GM12873 (cell line): ENCODE data around the gene SMPDL3A.

ENCODE experiments used
- TF ChIP-seq, protein P1 (sequence below): IDR thresholded peaks from 2 replicates; pipeline ENCODE4 v1.5.1; 2012; ENCODE audit warnings: low read depth, mild to moderate bottlenecking, moderate library complexity, low read length, control low read depth; ENCODE audit not compliant: insufficient read depth; ENCODE audit errors: missing control alignments

The SMPDL3A gene

DNA sequence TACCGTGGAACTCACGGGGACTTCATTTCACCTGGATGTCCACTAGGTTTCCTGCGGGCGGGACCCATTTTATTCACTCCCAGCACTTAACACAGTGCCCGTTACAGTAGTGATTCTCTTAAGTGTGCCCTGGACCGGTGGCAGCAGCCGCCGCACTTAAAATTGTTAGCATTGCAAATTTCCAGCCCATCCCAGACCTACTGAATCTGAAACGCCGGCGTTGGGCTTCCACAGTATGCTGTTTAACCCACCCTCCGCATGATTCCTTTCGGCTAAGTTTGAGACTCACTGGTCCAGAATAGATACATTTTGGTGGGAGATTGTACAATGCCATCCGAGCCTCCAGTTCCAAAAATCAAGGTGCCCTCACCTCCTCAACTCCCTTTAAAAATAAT is 967 bp downstream of the SMPDL3A start:
- TF ChIP-seq, protein P1, sequence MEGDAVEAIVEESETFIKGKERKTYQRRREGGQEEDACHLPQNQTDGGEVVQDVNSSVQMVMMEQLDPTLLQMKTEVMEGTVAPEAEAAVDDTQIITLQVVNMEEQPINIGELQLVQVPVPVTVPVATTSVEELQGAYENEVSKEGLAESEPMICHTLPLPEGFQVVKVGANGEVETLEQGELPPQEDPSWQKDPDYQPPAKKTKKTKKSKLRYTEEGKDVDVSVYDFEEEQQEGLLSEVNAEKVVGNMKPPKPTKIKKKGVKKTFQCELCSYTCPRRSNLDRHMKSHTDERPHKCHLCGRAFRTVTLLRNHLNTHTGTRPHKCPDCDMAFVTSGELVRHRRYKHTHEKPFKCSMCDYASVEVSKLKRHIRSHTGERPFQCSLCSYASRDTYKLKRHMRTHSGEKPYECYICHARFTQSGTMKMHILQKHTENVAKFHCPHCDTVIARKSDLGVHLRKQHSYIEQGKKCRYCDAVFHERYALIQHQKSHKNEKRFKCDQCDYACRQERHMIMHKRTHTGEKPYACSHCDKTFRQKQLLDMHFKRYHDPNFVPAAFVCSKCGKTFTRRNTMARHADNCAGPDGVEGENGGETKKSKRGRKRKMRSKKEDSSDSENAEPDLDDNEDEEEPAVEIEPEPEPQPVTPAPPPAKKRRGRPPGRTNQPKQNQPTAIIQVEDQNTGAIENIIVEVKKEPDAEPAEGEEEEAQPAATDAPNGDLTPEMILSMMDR = no peak

DNA sequence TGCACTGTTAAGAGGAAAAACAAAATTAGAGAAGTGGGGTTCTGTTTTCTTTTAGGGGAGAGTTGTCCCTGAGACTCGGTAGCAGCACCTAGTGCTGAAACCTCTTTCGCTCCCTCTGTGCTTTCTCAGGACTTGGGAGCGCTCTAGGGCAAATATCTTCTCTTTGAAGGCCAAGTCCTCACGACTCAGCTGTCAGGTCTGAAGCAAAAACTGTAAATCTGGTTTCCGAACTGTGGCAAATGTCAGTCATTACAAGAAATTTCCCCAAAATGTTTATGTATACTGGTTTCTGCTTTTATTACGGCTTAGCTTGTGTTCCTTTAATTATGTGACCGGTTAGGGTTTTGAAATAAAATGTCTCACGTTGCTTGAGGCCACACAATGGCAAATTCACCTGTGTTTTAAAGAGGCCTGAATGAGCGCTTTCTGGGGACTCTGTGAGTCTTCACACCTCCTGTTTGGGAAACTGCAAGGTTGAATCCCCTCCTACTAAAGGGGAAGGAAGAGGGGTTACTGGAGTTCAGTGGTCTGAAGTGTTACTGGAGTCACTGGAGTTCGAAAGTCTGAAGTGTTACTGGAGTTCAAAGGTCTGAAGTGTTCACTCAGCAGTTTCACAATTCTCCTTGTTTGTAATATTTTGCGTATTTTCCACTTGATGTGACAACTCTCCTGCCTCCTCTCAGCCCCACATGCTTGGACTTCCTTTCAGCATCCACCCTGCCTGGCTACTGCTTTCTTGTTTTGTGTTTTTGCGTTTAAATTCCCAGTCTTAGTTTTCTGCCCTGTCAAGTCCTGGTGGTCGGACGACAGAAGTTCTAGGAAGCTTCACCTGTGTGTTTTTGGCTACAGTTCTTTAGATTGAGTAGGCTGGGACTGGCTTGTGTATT is 1.6 kb downstream of the SMPDL3A start:
- TF ChIP-seq, protein P1 = no peak

DNA sequence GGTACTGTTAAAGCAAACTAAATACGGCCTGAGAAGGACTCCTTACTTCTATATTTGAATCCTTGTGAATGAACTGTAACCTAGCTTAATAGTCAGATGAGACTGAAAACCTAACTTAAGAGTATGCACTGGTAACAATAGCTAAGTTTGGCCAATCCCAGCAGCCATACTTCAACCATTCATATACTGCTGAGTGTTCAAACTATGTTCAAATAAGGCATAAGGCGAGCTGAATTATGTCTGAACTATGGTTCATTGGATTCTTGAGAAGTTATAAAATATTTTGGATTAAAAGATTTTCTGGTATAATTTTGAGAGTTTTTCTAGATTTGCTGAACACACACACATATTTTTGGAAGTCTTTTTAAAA is 2.2 kb downstream of the SMPDL3A start:
- TF ChIP-seq, protein P1 = no peak

DNA sequence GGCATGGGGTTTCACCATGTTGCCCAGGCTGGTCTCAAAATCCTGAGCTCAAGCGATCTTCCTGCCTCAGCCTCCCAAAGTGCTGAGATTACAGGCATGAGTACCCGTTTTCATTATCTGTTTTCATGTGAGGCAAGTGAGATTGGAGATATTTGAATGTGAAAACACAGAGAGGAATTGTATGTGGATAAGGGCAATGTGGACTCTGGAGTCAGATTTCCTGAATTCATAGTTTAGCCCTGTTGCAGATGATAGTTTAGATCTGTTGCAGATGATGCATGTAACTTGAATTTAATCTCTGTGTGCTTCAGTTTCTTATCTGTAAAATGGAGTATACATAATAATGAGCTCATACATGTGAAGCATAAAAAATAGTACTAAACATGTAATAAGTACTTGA is 3.7 kb downstream of the SMPDL3A start:
- TF ChIP-seq, protein P1 = no peak

DNA sequence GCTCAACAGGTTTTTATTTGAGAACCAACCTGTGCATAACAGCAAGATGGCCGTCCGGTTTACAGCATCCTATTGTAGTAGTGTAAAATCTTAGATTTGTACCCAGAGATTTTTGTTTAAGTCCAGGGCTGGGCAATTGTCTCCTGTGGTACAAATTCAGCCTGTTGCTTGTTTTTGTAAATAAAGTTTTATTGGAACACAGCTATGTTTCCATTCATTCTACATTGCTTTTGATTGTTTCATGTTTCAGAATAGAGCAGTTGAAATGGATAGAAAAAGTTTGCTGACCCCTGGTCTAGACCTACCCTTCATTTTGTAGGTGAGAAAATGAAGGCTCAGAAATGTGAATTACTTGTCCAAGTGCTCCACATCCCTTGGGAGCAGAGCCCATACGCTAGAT is 8.5 kb downstream of the SMPDL3A start:
- TF ChIP-seq, protein P1 = no peak

DNA sequence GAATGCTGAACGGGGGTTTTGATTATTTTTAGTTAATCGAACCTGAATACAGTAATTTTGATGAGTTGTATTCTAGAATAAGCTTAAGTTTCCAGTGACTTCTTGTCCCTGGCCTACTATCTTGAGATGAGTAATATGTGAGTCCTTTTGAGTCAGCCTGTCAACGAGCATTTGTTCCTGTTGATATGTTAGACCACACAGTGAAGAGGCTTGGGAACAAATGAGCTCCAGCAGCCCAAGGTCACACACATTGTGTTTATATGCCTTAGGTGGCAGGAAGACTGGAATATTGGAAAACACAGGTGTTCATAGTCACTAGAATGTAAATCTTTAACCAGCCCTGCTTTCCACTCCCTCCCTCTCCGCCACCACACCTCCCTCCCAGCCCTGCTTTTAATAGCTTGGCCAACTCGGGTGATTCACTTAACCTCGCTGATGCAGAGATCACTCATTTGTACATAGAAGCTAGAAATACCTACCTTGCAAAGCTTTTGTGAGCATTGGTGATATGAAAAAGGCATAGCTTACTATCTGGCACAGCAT is 9.1 kb downstream of the SMPDL3A start:
- TF ChIP-seq, protein P1 = no peak

DNA sequence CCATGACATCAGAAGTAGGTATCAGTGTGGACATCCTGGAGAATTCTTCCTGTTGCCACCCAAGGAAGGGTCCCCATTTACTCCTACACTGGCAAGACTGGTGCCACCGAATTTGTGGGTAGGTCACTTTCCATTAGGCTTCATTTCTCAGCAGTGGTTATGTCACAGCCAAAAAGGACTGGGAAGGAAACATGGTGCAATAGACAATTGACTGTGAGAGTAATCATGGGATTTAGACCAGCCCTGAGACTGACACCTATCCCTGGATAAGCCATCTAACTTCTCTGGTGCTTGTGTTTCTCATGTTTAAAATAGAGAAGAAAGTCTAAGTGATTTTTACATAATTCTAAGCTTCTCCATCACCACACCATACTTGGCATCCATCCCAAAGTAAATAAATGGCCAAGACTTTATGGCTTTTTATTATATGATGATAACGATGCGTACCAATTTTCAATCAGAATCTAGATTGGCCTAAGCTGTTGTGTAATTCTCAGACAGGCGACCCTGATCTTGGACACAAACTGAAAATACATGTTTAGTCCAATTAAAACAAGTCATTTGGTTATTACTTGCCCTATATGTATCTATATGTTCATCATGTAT is 10.2 kb downstream of the SMPDL3A start:
- TF ChIP-seq, protein P1 = no peak
